Stimulated activated CD4-positive, alpha-beta T cell treated with anti-CD3 and anti-CD28 coated beads, Interleukin-12 subunit alpha, Interleukin-12 subunit beta, amount 100 ng/mL, for 24 hours (primary cell): ENCODE measurements around the gene EPHA10.

Experiments
- DNase-seq, 2 experiments: peaks; one replicate each; pipeline ENCODE4 v3.0.0-alpha.2; 2020; ENCODE audit warnings: low read depth in 2 of 2

The EPHA10 gene

GRCh38 chr1:37676281-37677142, 88.4 kb downstream of the EPHA10 start:
- DNase-seq = no peak

DNA sequence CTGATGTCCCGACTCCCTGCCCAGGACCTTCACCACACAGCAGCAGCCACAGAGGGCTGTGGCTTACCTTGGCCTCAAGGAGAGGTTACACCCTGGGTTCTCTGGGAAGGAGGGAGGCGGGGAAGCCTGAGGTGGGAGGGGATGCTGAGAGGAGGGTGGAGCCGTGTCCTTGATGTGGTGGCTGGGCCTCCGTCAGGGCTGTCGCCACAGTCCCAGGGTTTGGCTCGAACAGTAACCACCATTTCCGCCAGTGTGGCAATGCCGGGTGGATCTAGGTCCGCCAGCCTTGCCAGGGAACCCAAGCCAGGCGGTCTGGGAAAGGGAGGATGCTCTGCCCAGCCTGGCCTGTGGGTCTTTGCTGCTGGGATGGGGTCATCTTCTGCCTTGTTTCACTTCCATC, 91.0 kb downstream of the EPHA10 start:
- peak; percentile 39 to 69 for DNase-seq

DNA sequence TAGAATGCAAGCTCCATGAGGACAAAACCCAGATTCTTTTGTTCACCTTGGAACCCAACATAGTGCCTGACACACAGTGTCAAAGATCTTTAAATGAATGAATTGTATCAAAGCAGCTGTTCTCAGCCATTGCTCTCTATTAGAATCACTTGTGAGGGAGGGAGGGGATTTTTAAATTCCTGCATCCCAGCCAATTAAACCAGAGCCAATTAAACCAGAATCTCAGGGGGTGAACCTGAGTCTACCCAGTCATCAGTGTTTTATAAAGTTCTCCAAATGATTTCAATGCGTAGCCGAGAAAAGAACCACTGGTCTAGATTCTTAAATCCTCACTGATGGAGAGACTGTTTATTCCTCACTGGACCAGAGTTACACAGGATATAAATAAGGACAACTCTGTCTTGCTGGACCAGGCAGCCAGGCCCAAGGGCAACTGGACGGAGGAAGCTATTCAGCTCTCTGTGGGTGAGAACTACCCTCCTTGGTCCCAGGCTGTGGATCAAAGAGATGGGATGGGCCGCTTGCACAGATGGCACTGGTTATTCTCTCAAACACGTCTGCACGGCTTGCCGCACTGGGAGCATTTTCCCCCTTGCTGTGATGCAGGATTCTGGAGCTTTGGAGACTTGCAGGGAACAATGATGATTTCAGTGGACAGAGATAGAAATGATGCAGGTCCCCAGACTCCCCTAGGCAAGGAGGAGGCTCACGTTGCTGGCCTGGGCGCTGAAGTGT, 92.6 kb downstream of the EPHA10 start:
- DNase-seq = no peak

DNA sequence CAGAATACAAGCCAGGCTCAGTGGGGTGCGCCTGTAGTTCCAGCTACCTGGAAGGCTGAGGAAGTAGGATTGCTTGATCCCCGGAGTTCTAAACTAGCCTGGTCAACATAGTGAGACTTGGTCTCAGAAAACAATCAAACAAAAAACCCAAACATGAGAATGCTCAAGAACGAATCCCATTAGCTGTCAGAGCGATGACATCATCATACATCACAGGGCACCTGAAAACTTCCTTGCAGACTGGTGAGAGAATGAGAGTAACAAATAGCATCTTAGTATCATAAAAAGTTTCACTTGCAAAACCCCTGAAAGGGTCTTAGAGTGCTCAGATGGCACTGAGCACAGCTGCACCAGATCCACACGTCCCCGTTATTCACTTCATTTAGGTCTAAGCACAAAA, 93.7 kb downstream of the EPHA10 start:
- no peak for DNase-seq

DNA sequence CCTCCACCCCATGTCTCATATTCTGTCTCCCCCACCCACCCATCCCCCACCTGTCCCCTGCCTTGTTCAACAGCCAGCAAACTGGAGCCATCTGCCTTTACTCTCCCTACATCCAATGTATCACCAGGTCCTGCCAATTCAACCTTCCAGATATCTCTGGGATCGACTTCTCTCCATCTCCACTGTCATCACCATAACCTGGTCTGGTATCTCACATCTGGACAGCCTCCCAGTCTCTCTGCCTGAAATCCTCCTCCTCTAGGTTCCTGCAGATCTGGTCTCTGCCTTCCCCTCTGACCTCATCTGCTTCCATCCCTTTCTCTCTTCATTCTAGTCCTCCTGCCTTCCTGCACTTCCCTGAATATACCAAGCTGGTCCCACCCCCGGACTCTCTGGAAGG, 94.8 kb downstream of the EPHA10 start:
- no peak for DNase-seq

DNA sequence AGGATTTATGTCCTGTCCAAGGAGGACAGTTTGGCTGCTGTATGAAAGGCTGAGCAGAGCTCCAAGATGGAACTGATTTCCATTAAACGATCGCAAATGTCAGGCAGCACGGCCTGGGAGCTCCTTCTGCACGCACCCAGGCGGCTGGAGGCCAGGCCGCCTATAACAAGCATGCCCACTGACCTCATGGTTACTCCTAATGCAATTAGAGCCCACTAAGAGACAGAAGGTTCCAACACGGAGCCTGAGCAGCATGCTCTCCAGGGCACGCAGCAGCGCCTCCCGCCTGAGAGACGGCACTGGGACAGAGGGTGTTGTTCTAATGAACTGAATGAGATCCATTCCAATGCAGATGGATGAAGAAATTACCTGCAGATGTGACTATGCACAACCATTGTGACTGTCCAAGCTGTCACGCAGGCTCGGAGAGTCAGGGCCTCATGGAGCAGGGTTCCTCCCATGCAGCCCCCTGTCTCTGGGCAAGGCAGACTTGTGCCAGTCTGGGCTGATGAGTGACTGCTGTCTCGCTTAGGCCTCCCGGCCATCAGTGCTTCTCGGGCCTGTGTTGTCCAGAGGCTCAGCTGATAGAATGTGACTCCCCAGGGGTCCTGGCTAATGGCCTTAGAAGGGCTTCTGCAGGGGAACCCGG, 97.8 kb downstream of the EPHA10 start:
- DNase-seq = no peak

DNA sequence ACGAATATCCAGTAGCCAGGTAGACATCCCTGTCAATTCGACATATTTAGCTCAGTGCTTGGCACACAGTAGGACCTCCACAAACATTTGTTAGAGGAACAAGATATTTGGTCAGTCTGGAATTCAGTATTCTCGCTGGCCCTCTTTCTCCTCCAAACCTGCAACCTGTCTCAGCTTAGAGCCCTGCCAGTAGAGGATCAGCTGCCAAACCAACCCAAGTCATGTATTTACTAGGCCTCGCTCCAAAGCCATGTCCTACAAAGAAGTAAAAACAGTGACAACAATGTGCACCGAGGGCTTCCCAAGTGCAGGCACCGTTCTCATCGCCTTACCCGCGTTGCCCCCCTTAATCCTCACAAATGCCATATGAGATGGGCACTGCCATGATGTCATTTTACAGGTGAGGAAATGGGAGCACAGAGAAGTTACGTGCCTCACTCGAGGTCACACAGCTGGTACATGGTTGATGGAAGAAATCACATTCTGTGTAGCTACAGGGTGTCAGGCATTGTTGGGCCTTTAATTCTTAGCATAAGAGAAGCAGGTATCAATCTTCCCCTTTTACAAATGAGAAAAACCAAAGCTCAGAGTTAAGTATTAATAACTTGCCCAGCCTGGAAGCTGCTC, 98.6 kb downstream of the EPHA10 start:
- no peak for DNase-seq
